ENCODE measurements around the gene KRT73.

DNA sequence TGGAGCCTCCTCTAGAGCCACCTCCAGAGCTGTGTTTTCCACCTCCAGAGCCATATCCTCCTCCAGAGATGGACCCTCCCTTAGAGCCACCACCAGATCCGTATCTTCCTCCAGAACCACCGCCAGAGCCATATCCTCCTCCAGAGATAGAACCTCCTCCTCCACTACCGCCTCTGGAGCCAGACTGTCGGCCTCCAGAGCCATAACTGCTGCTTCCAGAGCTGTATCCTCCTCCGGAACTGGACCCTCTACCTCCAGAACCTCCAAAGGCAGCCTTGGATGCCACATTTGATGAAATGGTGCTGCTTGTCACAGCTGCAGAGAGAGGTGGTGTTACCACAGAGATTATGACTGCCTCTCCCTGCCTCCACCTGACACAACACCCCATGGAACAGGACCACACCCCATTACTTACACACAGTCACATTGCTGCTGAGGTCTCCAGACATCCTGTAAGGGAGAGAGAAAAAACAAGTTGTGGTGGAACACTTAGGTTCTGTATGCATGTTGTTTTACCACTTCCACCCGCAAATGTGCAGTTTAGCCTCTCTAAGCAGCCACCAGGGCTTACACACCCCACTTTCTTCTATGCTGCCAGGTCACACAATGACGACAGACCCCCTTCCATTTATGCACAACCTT is 26.9 kb upstream of the KRT73 start:
- no peak for TF ChIP-seq FOXA1 (IDR thresholded peaks at IDR 0.05)
- TF ChIP-seq CTCF (IDR thresholded peaks at IDR 0.05; ENCODE audit: low read depth, low read length, missing input control): no peak
- TF ChIP-seq YY1 (IDR thresholded peaks at IDR 0.05): no peak
- TF ChIP-seq, protein P1, sequence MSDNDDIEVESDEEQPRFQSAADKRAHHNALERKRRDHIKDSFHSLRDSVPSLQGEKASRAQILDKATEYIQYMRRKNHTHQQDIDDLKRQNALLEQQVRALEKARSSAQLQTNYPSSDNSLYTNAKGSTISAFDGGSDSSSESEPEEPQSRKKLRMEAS (IDR thresholded peaks at IDR 0.05): no peak
- no peak for TF ChIP-seq RAD21 (IDR thresholded peaks at IDR 0.05)
- no peak for TF ChIP-seq JUND (IDR thresholded peaks at IDR 0.05)
- no peak for TF ChIP-seq EGR1 (IDR thresholded peaks at IDR 0.05; ENCODE audit: low read depth in 2 of 2)
- no peak for TF ChIP-seq SP1 (IDR thresholded peaks at IDR 0.05)
- TF ChIP-seq, protein P2, sequence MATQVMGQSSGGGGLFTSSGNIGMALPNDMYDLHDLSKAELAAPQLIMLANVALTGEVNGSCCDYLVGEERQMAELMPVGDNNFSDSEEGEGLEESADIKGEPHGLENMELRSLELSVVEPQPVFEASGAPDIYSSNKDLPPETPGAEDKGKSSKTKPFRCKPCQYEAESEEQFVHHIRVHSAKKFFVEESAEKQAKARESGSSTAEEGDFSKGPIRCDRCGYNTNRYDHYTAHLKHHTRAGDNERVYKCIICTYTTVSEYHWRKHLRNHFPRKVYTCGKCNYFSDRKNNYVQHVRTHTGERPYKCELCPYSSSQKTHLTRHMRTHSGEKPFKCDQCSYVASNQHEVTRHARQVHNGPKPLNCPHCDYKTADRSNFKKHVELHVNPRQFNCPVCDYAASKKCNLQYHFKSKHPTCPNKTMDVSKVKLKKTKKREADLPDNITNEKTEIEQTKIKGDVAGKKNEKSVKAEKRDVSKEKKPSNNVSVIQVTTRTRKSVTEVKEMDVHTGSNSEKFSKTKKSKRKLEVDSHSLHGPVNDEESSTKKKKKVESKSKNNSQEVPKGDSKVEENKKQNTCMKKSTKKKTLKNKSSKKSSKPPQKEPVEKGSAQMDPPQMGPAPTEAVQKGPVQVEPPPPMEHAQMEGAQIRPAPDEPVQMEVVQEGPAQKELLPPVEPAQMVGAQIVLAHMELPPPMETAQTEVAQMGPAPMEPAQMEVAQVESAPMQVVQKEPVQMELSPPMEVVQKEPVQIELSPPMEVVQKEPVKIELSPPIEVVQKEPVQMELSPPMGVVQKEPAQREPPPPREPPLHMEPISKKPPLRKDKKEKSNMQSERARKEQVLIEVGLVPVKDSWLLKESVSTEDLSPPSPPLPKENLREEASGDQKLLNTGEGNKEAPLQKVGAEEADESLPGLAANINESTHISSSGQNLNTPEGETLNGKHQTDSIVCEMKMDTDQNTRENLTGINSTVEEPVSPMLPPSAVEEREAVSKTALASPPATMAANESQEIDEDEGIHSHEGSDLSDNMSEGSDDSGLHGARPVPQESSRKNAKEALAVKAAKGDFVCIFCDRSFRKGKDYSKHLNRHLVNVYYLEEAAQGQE (IDR thresholded peaks at IDR 0.05): no peak
- TF ChIP-seq NR2F2 (IDR thresholded peaks at IDR 0.05): no peak
- TF ChIP-seq HNF4G (IDR thresholded peaks at IDR 0.05): no peak
- no peak for TF ChIP-seq TAF1 (conservative IDR thresholded peaks at IDR 0.05)
- TF ChIP-seq RXRA (IDR thresholded peaks at IDR 0.05): no peak
- TF ChIP-seq, protein P3, sequence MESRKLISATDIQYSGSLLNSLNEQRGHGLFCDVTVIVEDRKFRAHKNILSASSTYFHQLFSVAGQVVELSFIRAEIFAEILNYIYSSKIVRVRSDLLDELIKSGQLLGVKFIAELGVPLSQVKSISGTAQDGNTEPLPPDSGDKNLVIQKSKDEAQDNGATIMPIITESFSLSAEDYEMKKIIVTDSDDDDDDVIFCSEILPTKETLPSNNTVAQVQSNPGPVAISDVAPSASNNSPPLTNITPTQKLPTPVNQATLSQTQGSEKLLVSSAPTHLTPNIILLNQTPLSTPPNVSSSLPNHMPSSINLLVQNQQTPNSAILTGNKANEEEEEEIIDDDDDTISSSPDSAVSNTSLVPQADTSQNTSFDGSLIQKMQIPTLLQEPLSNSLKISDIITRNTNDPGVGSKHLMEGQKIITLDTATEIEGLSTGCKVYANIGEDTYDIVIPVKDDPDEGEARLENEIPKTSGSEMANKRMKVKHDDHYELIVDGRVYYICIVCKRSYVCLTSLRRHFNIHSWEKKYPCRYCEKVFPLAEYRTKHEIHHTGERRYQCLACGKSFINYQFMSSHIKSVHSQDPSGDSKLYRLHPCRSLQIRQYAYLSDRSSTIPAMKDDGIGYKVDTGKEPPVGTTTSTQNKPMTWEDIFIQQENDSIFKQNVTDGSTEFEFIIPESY (IDR thresholded peaks at IDR 0.05): no peak
